ENCODE measurements around the gene CERS5. TPM values are rescaled to one million over a fixed set of nuclear protein-coding genes. Genes with fewer than 3 reads are reported as not detected.

Gene CERS5
- total RNA-seq, 1 donor from 2014 or later = 21.9 TPM

GRCh38 chr12:50109319-50109718 is 57.9 kb downstream of the CERS5 start:
- TF ChIP-seq CTCF (IDR thresholded peaks at IDR 0.05; ENCODE audit: insufficient read depth, low read length, severe bottlenecking) = no peak
- H3K27me3 ChIP-seq (ENCODE audit: control insufficient read depth, insufficient read depth, low read length) = no peaks in the 10 kb centered on the region
- H3K4me3 ChIP-seq (ENCODE audit: low read depth, low read length) = no peak overlapping the region
- no peak for DNase-seq (ENCODE audit: low read depth)
- H3K36me3 ChIP-seq (ENCODE audit: control insufficient read depth, insufficient read depth, low read length) = no peaks in the 10 kb centered on the region
- FAIRE-seq = no peak

GRCh38 chr12:50107416-50108268 is 59.5 kb downstream of the CERS5 start:
- Histone ChIP-seq H3K27me3 (ENCODE audit: control insufficient read depth, insufficient read depth, low read length) (no peaks in the 10 kb centered on the region), H3K36me3 (ENCODE audit: control insufficient read depth, insufficient read depth, low read length) (no peaks in the 10 kb centered on the region), H3K4me3 (ENCODE audit: low read depth, low read length) (no peak overlapping the region)
- no peak for TF ChIP-seq CTCF (IDR thresholded peaks at IDR 0.05; ENCODE audit: insufficient read depth, low read length, severe bottlenecking)
- FAIRE-seq (no peak), DNase-seq (ENCODE audit: low read depth) (no peak)

GRCh38 chr12:50106907-50107306 is 60.3 kb downstream of the CERS5 start:
- H3K27me3 ChIP-seq (ENCODE audit: control insufficient read depth, insufficient read depth, low read length) = no peaks in the 10 kb centered on the region
- FAIRE-seq (no peak), DNase-seq (ENCODE audit: low read depth) (no peak)
- no peak overlapping the region for H3K4me3 ChIP-seq (ENCODE audit: low read depth, low read length)
- no peaks in the 10 kb centered on the region for H3K36me3 ChIP-seq (ENCODE audit: control insufficient read depth, insufficient read depth, low read length)
- TF ChIP-seq CTCF (IDR thresholded peaks at IDR 0.05; ENCODE audit: insufficient read depth, low read length, severe bottlenecking) = no peak

- no peak for FAIRE-seq
- no peaks in the 10 kb centered on the region for H3K36me3 ChIP-seq (ENCODE audit: control insufficient read depth, insufficient read depth, low read length)
These were observed 61.2 kb downstream of the CERS5 start for GRCh38 chr12:50105913-50106450.

GRCh38 chr12:50104417-50105366 is 62.5 kb downstream of the CERS5 start:
- H3K27me3 ChIP-seq (ENCODE audit: control insufficient read depth, insufficient read depth, low read length) = no peaks in the 10 kb centered on the region
- peaks cover 2% of the 10 kb centered on the region for H3K36me3 ChIP-seq (ENCODE audit: control insufficient read depth, insufficient read depth, low read length)
- FAIRE-seq = no peak
- no peak for TF ChIP-seq CTCF (IDR thresholded peaks at IDR 0.05; ENCODE audit: insufficient read depth, low read length, severe bottlenecking)
- no peak overlapping the region for H3K4me3 ChIP-seq (ENCODE audit: low read depth, low read length)
- no peak for DNase-seq (ENCODE audit: low read depth)

More at GRCh38 chr12:50105913-50106450, 61.2 kb downstream of the CERS5 start:
- DNase-seq (ENCODE audit: low read depth) = no peak
- no peaks in the 10 kb centered on the region for H3K27me3 ChIP-seq (ENCODE audit: control insufficient read depth, insufficient read depth, low read length)
- no peak for TF ChIP-seq CTCF (IDR thresholded peaks at IDR 0.05; ENCODE audit: insufficient read depth, low read length, severe bottlenecking)
- H3K4me3 ChIP-seq (ENCODE audit: low read depth, low read length) = no peak overlapping the region

All from bronchial epithelial cell (primary cell).